Measurements from ENCODE around the gene SLC66A1. TPM values are rescaled to one million over a fixed set of nuclear protein-coding genes. Genes with fewer than 3 reads are reported as not detected.
"Not testable (repeated sequence)": the region's sequence is repeated elsewhere in the genome, so short reads cannot be mapped to it uniquely, and the experiment has no call there.

Gene SLC66A1
- total and polyA plus RNA-seq, 2 donors (not counting 3 experiments of a cell fraction or from before 2014, with no cell fraction given) = 15.3 to 32.6 TPM

DNA sequence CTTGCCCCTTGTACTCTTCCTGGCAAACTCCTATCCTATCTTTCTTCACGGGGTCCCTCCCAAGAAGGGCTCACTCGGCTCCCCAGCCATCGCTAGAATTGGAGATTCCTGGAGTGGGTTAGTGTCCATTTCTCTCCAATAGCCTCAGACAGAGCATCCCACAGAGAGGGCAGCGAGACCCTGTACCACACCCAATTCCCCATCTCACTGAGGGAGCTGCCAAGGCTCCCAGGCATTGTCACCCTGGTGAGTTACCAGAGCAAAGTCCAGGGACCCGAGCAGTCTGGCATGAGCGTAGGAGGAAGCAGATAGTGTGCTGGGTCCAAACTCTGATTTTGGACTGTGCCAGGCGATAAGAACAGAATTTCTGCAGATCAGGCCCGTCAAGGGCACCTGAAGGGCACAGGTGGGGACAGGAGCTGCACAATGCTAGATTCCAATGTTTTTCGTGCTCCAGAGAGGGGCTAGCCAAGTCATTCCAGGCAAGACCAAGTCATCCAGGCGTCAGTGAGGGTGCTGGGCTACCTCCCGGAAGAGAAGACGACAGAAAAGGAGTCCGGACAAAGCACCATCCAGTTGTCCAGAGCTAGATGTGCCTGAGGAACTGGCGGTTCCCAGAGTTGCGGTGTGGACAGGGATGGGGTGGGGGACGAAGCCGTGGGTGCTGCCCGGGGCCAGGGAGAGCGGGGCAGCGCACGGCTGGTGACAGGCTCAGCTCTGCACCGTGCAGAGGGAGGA, 38.9 kb upstream of the SLC66A1 start:
- no peak overlapping the region for H3K4me3 ChIP-seq (replicated peaks in 1 of 3; ENCODE audit: insufficient read depth in 1 of 3, low read depth in 1 of 3, low read length in 3 of 3)
- POLR2A ChIA-PET = no interaction called here
- DNase-seq (ENCODE audit: low read depth, low spot score) (no peak), FAIRE-seq (no peak)
- H2AFZ ChIP-seq (ENCODE audit: low read depth, low read length) = no peak overlapping the region
- H3K79me2 ChIP-seq (ENCODE audit: control insufficient read depth, insufficient read depth, low read length) = no peaks in the 10 kb centered on the region
- no peaks in the 10 kb centered on the region for H4K20me1 ChIP-seq (replicated peaks; ENCODE audit: control insufficient read depth, extremely low read depth, insufficient read depth, low read length)
- no peak overlapping the region for H3K9ac ChIP-seq (replicated peaks; ENCODE audit: extremely low read depth, insufficient read depth, low read length)
- H3K36me3 ChIP-seq (ENCODE audit: control insufficient read depth in 2 of 2, extremely low read depth in 1 of 2, insufficient read depth in 2 of 2, low read length in 2 of 2) = no peaks in the 10 kb centered on the region
- no peaks in the 10 kb centered on the region for H3K4me1 ChIP-seq (ENCODE audit: control insufficient read depth, extremely low read depth, insufficient read depth, low read length)
- no TSS peak for BruUV-seq (replicated peaks)
- TF ChIP-seq FOS (IDR thresholded peaks at IDR 0.05; ENCODE audit: borderline replicate concordance, insufficient read depth, low read length) = no peak
- TF ChIP-seq POLR2AphosphoS5 (IDR thresholded peaks at IDR 0.05; ENCODE audit: insufficient read depth, low read depth, low read length) = no peak
- no peak for TF ChIP-seq JUN (IDR thresholded peaks at IDR 0.05; ENCODE audit: borderline replicate concordance, insufficient read depth, insufficient read length, low read depth)
- TF ChIP-seq EZH2 (IDR thresholded peaks at IDR 0.05; ENCODE audit: borderline replicate concordance, low read depth, low read length, severe bottlenecking) = no peak
- TF ChIP-seq GATA2 (IDR thresholded peaks at IDR 0.05; ENCODE audit: insufficient read depth, insufficient read length, low read depth, low read length) = no peak
- TF ChIP-seq MYC (IDR thresholded peaks at IDR 0.05; ENCODE audit: low read depth, low read length) = no peak
- no peak for TF ChIP-seq POLR2A (IDR thresholded peaks at IDR 0.05; ENCODE audit: low read depth, low read length)
- H3K27me3 ChIP-seq (ENCODE audit: control insufficient read depth in 2 of 2, insufficient read depth in 2 of 2, low read length in 2 of 2) = peaks cover 2 to 7% of the 10 kb centered on the region in 2 experiments
- H3K9me3 ChIP-seq (replicated peaks; ENCODE audit: control insufficient read depth, insufficient read depth, low read length) = no peaks in the 10 kb centered on the region
- CTCF ChIA-PET = no interaction called here
- H3K27ac ChIP-seq (ENCODE audit: insufficient read depth, low read depth, low read length) = no peak overlapping the region
- dilution Hi-C loops (cut with MboI; ENCODE audit: extremely low pct_ligation_motif_present, low sequenced_read_pairs) (no loop called here), intact Hi-C loops (cut with micrococcal nuclease) (loop anchor here (5.0 kb wide), 1 partner anchor 379 kb away; no protein-coding TSS in a partner anchor)
- H3K4me2 ChIP-seq (ENCODE audit: insufficient read depth, low read length) = no peak overlapping the region
- no peaks in the 10 kb centered on the region for H3K9me1 ChIP-seq (replicated peaks; ENCODE audit: control insufficient read depth, extremely low read depth, insufficient read depth, low read length)

- peak overlapping the region in 1 of 3 experiments; percentile 19 for H3K4me3 ChIP-seq (replicated peaks in 1 of 3; ENCODE audit: insufficient read depth in 1 of 3, low read depth in 1 of 3, low read length in 3 of 3)
- H3K4me1 ChIP-seq (ENCODE audit: control insufficient read depth, extremely low read depth, insufficient read depth, low read length); H3K36me3 ChIP-seq (ENCODE audit: control insufficient read depth in 2 of 2, extremely low read depth in 1 of 2, insufficient read depth in 2 of 2, low read length in 2 of 2); H3K79me2 ChIP-seq (ENCODE audit: control insufficient read depth, insufficient read depth, low read length); H3K27me3 ChIP-seq (ENCODE audit: control insufficient read depth in 2 of 2, insufficient read depth in 2 of 2, low read length in 2 of 2); H3K9me3 ChIP-seq (replicated peaks; ENCODE audit: control insufficient read depth, insufficient read depth, low read length); H3K9me1 ChIP-seq (replicated peaks; ENCODE audit: control insufficient read depth, extremely low read depth, insufficient read depth, low read length); H3K27ac ChIP-seq (ENCODE audit: insufficient read depth, low read depth, low read length); DNase-seq (ENCODE audit: low read depth, low spot score); H3K4me2 ChIP-seq (ENCODE audit: insufficient read depth, low read length); dilution Hi-C loops (cut with MboI; ENCODE audit: extremely low pct_ligation_motif_present, low sequenced_read_pairs); CTCF ChIA-PET; H4K20me1 ChIP-seq (replicated peaks; ENCODE audit: control insufficient read depth, extremely low read depth, insufficient read depth, low read length); BruUV-seq (replicated peaks); POLR2A ChIA-PET; H3K9ac ChIP-seq (replicated peaks; ENCODE audit: extremely low read depth, insufficient read depth, low read length): not testable (repeated sequence)
- intact Hi-C loops (cut with micrococcal nuclease) = loop anchor here (5.0 kb wide), 1 partner anchor 378 kb away; no protein-coding TSS in a partner anchor
- FAIRE-seq = peak; percentile 79
- H2AFZ ChIP-seq (ENCODE audit: low read depth, low read length) = peak overlapping the region; percentile 61
Measured at GRCh38 chr1:19273844-19274531, 38.1 kb upstream of the SLC66A1 start.

All from endothelial cell of umbilical vein (primary cell).